Stimulated activated CD4-positive, alpha-beta T cell treated with anti-CD3 and anti-CD28 coated beads, Interleukin-12 subunit alpha, Interleukin-12 subunit beta, amount 100 ng/mL, for 24 hours (primary cell): ENCODE measurements around the gene TNFAIP8.
"Not testable (repeated sequence)": the region's sequence is repeated elsewhere in the genome, so short reads cannot be mapped to it uniquely, and the experiment has no call there.

Experiments used
- DNase-seq, 2 experiments: peaks; one replicate each; pipeline ENCODE4 v3.0.0-alpha.2; 2020; ENCODE audit warnings: low read depth in 2 of 2

The TNFAIP8 gene

GRCh38 chr5:119393746-119394145, 37.9 kb downstream of the TNFAIP8 start:
- no peak for DNase-seq

- DNase-seq, result no peak
Observed at GRCh38 chr5:119395080-119395836, 39.4 kb downstream of the TNFAIP8 start.

GRCh38 chr5:119396030-119396664, 40.3 kb downstream of the TNFAIP8 start:
- no peak for DNase-seq

GRCh38 chr5:119397518-119398380, 41.9 kb downstream of the TNFAIP8 start:
- no peak for DNase-seq

GRCh38 chr5:119398727-119399466, 43.1 kb downstream of the TNFAIP8 start:
- no peak for DNase-seq

- DNase-seq, result no peak
Observed at GRCh38 chr5:119400245-119400644, 44.4 kb downstream of the TNFAIP8 start.

- DNase-seq, result no peak
Observed at GRCh38 chr5:119402081-119402480, 46.3 kb downstream of the TNFAIP8 start.

GRCh38 chr5:119402555-119402954, 46.7 kb downstream of the TNFAIP8 start:
- no peak for DNase-seq

GRCh38 chr5:119404033-119404432, 48.2 kb downstream of the TNFAIP8 start:
- DNase-seq, result no peak

GRCh38 chr5:119405419-119405818, 49.6 kb downstream of the TNFAIP8 start:
- no peak for DNase-seq

GRCh38 chr5:119406551-119407110, 50.8 kb downstream of the TNFAIP8 start:
- no peak for DNase-seq

- DNase-seq, result no peak
Observed at GRCh38 chr5:119409235-119409815, 53.5 kb downstream of the TNFAIP8 start.

GRCh38 chr5:119410448-119411159, 54.8 kb downstream of the TNFAIP8 start:
- DNase-seq, result no peak

- DNase-seq, result no peak
Observed at GRCh38 chr5:119411361-119412278, 55.8 kb downstream of the TNFAIP8 start.

- no peak for DNase-seq
Observed at GRCh38 chr5:119412279-119413227, 56.7 kb downstream of the TNFAIP8 start.

GRCh38 chr5:119414124-119414734, 58.4 kb downstream of the TNFAIP8 start:
- DNase-seq, result not testable (repeated sequence)

- DNase-seq, result no peak
Observed at GRCh38 chr5:119417891-119418605, 62.2 kb downstream of the TNFAIP8 start.
